Neural cell (in vitro differentiated cells): ENCODE data around the gene RIN3.

ENCODE experiments used
- CTCF ChIP-seq: fragments of 450-650 bp; IDR thresholded peaks from 2 replicates; pipeline ENCODE4 v1.5.1; 2014; ENCODE audit warnings: antibody characterized with exemption, mild to moderate bottlenecking, moderate library complexity; ENCODE audit not compliant: poor library complexity, severe bottlenecking
- EP300 ChIP-seq: fragments of 450-650 bp; conservative IDR thresholded peaks from 2 replicates; pipeline ENCODE4 v1.6.1; 2014; ENCODE audit warnings: antibody characterized with exemption, mild to moderate bottlenecking, moderate library complexity; ENCODE audit not compliant: poor library complexity, severe bottlenecking
- EZH2 ChIP-seq: fragments of 200-600, 300-800 bp; shearing (Covaris generic), sonication (generic); IDR thresholded peaks from 2 replicates; pipeline ENCODE4 v1.6.1; 2014; ENCODE audit warnings: antibody characterized with exemption, low read length, borderline replicate concordance, mild to moderate bottlenecking; ENCODE audit not compliant: insufficient read depth, poor library complexity, severe bottlenecking
- MXI1 ChIP-seq: fragments of 450-650 bp; conservative IDR thresholded peaks from 2 replicates; pipeline ENCODE4 v1.6.1; 2014; ENCODE audit warnings: antibody characterized with exemption, mild to moderate bottlenecking; ENCODE audit not compliant: poor library complexity, severe bottlenecking
- POLR2AphosphoS5 ChIP-seq: IDR thresholded peaks from 2 replicates; pipeline ENCODE4 v1.6.1; 2012
- RAD21 ChIP-seq: fragments of 450-650 bp; conservative IDR thresholded peaks from 2 replicates; pipeline ENCODE4 v1.6.1; 2014; ENCODE audit warnings: antibody characterized with exemption, mild to moderate bottlenecking, moderate library complexity
- SMC3 ChIP-seq: fragments of 450-650 bp; conservative IDR thresholded peaks from 2 replicates; pipeline ENCODE4 v1.6.1; 2014; ENCODE audit warnings: antibody characterized with exemption, mild to moderate bottlenecking, moderate library complexity; ENCODE audit not compliant: poor library complexity
- TAF1 ChIP-seq: IDR thresholded peaks from 2 replicates; pipeline ENCODE4 v1.6.1; 2012; ENCODE audit warnings: low read depth

DNA sequence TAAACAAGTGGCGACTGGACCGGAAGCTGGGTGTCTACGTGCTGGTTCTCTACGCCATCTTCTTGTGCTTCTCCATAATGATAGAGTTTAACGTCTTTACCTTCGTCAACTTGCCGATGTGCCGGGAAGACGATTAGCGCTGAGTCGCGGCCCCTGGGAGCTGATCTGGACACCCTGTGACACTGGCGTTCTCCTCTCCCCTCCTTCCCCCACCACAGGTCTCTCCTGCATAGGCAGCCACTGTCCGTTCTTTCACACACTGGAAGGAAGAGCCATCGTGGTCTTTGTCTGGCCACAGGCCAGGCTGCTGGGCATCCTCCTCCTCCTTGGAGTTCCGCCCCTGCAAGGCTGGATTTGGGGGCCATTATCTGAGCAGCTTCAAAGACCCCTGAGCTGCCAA, 20.1 kb upstream of the RIN3 start:
- no peak for TF ChIP-seq POLR2AphosphoS5
- TF ChIP-seq CTCF: no peak
- no peak for TF ChIP-seq EZH2
- TF ChIP-seq SMC3: no peak
- no peak for TF ChIP-seq MXI1
- no peak for TF ChIP-seq RAD21
- TF ChIP-seq EP300: no peak
- TF ChIP-seq TAF1: no peak
